HG03565 (cell line): ENCODE results near the gene CRAMP1.
A peak's percentile ranks its signal among the peaks of the same experiment; 100 is the strongest.
"Not testable (repeated sequence)": the region's sequence is repeated elsewhere in the genome, so short reads cannot be mapped to it uniquely, and the experiment has no call there.

Experiments
- ATAC-seq: cut with Tn5 transposase; IDR thresholded peaks from one replicate; pipeline ENCODE4 v1.9.1; 2021; ENCODE audit warnings: mild to moderate bottlenecking, moderate library complexity; ENCODE audit not compliant: unreplicated experiment

The CRAMP1 gene

DNA sequence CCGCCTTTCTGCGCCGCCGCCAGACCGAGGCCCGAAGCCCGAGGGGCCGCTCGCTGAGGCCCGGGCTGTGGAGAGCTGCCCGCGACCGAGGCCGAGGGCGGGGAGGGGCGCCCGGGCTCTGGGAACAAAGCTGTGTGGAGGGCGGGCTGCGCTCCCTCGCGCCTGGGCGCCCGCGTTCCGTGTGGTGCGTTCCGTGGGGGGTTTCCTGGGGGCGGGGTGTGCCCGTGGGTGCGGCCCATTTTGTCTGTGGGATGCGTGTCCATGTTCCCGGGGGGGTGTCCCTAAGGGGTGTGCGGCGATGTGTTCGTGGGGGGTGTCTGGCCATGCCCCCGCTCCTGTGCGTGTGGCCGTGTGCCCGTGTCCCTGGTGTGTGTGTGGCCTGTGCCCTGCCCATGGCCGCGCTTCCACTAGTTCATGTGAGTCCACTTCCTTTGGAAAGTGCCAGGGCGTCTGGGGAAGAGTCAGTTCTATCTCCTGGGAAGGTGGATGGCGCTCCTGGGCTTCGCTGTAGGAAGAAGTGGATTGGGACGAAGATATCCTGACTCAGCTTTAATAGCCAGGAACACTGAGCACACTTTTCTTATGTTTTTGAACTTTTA is 66.4 kb downstream of the CRAMP1 start:
- no peak for ATAC-seq

DNA sequence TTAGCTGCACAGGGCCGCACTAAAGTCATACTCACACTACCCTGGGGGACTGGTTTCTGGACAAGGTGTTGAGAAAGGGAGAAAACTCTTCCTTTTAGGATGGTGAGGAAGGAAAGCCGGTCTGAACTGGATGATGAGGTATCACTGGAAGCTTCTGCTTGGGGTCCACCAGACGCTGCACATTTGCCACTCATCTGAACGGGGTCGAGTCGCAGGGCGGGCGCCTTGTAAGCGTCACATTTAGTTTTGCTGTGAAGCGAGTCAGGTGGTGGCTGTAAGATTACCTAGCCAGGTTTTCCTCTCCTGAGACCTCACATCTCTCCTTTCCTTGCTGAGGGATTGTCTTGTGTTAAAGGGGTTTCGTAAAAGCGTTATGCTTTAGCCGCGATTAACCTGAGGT is 68.2 kb downstream of the CRAMP1 start:
- no peak for ATAC-seq

DNA sequence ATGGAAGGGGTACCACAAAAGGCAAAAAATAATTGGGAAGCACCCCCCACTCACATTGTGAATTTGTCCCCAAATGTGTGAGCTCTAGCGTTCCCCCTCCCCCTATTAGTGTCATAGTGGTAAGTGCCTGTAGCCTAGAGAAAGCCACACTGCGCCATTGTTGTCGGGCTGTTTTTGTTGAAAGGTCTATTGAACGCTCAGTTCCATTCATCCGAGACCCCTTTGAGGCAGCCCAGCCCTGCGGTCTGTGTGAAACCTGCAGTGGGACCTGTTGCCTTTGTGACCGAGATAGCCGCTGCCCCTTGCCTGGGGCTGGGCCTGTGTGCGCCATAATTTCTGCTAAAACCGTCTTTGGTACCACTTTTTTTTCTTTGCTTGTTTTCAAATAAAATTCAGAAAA is 68.9 kb downstream of the CRAMP1 start:
- ATAC-seq = no peak

DNA sequence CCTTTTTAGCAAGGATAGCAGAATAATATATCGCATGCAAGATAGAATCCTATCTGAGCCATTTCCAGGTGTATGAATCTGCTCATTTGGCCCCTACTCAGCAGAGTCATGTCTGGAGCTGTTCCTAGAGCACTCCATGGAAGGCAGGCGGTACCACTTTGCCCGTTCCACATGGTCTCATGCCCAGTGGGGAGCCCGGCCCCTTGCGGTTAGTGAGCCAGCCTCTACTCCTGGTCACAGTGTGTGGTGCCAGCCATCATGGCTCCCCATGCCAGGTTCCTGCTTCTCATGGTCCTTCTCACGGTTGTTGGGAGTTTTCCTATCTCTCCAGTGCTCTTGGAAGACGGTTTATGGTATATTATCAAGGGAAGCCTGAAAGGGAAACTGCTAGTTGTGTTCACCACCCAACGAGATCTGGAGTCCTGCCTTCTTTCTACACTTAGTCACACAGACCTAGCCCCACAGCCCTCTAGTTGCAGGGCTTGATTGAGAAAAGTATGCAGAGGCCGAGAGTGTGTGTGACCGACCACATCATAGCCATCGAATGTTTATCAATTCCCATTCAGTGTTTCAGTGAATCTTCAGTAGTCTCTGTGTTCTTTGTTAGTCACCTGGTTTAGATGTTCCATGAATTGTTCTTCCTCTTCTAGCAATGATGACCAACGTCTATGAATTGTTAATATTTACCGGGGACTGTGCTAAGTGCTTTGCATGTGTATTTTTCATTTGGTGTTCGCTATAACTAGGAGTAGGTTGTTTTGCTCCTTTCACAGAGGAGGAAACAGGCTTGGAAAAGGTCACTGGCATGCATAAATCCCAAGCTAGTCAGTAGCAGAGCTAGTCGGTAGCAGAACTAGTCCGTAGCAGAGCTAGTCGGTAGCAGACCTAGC is 75.5 kb downstream of the CRAMP1 start:
- no peak for ATAC-seq

DNA sequence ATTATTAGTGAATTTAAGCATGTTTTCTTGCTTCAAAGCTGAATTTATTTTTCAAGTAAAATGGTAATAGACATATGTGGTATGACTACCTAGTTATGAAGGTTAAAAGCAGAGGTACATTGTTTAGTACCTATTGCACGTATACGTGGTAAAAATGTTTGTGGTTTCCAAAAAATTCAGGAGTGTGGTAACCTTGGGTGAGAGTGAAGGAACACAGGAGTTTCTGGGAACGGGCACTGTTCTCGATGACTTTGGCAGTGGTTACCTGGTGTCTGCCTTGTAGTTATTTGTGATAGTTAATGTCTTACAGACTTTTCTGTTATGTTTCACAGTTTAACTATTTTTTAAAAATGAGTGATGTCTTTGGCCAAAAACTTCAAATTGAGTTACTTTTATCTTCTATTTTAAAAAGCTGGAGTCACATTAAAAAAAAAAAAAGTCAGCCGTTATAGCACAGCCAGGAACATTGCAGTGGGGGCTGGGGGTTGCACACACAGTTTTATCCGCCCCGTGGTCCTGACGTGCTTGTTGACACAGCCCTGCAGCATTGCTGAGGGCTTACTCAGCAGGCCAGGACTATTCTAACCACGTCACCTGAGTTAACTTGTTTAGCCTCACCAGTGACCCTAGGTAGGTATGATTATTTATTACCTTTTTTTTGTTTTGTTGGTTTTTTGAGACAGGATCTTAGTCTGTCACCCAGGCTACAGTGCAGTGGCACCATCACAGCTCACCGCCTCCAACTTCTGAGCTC is 76.8 kb downstream of the CRAMP1 start:
- no peak for ATAC-seq

DNA sequence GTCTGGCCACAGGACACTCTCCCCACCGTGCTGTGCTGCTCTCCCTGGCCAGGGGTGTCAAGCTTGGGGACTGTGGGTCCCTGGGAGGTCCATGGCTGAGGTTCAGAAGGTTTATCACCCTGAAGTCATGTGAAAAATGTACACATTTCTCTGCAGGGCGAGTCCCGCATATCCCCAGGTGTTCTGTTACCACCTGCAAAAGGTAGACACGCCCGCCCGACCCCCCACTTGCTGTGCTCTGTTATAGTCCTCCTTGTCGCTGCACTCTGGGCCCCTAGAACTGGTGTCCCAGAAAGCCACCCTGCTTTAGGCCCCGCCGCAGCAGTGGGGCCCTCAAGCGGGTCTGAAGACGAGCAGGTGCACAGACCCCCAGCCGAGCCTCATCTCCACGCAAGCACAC is 77.7 kb downstream of the CRAMP1 start:
- ATAC-seq = no peak

DNA sequence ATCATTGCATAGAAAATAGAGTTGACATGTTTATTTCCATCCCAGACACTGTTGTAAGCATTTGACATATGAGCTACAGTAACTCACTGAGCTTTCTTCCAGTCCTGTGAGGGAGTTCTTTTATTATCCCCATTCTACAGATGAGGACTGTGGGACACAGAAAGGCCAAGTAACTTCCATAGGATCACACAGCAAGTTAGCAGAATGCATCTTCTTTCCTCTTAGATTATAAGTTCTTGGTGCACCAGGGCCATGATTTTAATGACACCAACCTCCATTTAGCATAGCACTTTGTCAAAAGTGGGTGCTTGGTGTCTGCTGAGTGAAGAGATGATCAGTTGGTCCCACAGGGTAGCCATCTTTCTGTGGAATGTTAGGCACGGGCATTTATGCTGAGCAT is 78.7 kb downstream of the CRAMP1 start:
- ATAC-seq = no peak

DNA sequence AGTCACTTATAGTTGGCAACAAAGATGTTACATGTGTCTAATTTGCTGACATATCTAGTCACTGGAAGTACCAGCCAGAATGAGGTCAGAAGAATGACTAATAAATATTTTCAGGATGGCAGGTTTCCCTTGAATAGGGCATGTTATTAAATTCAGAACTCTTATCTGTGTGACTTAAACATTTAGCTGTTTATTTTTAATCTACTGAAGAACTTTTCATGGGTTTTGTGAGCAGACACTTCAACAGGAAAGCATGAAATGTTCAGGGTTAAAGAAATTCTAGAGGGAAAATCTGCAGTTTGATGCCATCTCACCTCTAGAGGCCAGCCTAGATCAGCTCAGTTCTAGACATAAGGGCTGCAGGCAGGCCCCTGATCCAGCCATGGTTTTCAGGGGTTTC is 79.1 kb downstream of the CRAMP1 start:
- ATAC-seq = no peak

DNA sequence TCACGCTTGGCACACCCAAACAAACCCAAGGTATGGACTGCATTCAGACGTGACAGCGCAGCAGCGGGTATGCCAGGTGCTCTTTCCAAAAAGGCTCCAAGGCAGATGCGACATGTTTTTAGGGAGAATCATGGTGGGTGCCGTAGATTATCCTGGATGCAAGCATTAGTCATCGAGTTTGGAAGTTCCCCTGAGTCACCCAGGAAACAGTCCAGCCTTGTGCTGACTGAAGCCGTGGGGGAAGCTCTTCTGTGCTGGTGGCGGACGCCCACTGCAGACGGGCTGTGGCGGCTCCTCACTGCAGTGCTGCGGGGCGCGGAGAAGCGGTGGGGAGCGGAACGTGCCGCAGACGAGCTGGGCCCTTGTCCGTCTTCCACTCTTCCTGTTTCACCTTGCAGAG is 79.8 kb downstream of the CRAMP1 start:
- no peak for ATAC-seq

DNA sequence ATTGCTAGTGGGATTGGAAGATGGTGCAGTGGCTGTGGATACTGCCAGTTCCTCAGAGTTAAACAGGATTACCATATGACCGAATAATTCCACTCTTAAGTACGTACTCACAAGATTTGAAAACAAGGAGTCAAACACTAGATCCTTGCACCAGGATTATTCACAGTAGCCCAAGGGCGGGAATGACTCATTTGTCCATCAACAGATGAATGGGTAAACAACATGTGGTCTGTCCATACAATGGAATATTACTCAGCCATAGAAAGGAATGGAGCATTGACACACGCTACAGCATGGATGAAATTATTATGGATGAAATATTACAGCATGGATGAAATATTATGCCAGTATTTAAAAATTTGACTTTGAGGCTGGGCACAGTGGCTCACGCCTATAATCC is 84.7 kb downstream of the CRAMP1 start:
- ATAC-seq = no peak

DNA sequence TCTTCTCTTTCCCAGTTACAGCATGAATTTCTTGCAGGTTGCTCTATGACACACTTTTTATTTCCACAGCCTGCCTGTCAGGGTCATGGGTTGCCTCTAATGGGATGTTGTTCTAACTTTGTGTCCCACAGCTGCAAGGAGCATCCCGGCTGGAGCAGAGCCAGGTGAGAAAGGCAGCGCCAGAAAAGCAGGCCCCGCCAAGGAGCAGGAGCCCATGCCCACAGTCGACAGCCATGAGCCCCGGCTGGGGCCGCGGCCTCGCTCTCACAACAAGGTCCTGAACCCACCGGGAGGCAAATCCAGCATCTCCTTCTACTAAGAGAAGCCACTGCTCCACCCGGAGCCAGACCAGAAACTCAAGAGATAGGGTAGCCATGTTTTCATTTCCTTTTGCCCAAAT is 86.5 kb downstream of the CRAMP1 start:
- no peak for ATAC-seq

DNA sequence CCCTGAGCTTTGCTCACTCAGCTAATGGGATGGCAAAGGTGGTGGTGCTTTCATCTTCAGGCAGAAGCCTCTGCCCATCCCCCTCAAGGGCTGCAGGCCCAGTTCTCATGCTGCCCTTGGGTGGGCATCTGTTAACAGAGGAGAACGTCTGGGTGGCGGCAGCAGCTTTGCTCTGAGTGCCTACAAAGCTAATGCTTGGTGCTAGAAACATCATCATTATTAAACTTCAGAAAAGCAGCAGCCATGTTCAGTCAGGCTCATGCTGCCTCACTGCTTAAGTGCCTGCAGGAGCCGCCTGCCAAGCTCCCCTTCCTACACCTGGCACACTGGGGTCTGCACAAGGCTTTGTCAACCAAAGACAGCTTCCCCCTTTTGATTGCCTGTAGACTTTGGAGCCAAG is 88.1 kb downstream of the CRAMP1 start:
- no peak for ATAC-seq

DNA sequence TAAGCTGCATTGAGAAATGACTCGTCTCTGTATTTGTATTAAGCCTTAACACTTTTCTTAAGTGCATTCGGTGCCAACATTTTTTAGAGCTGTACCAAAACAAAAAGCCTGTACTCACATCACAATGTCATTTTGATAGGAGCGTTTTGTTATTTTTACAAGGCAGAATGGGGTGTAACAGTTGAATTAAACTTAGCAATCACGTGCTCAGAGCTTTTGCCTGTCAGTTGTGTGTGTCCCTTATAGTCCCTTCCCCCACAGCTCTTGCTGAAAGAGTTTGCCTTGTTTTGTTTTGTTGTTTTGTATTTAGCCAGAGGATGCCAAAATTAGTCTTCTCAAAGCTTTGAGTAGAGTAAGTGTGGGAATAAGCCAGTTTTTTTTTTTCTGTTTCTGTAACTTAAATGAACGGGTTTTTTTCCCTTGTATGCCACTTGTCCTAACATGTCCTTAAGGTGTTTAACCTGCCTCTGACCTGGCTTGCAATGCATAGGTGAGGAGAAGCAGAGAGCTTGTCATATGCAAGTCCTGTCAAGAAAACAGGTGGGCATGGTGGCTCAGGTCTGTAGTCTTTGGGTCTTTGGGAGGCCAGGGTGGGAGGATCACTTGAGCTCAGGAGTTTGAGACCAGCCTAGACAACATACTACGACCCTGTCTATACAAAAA is 89.2 kb downstream of the CRAMP1 start:
- no peak for ATAC-seq

DNA sequence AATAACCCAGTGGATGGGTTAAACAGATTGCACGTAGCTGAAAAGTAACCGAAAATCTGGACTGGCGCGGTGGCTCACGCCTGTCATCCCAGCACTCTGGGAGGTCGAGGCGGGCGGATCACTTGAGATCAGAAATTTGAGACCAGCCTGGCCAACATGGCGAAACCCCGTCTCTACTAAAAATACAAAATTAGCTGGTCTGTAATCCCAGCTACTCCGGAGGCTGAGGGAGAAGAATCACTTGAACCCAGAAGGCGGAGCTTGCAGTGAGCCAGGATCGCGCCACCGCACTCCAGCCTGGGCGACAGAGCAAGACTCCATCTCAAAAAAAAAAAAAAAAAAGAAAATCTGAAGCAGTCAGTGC is 93.1 kb downstream of the CRAMP1 start:
- ATAC-seq = not testable (repeated sequence)

DNA sequence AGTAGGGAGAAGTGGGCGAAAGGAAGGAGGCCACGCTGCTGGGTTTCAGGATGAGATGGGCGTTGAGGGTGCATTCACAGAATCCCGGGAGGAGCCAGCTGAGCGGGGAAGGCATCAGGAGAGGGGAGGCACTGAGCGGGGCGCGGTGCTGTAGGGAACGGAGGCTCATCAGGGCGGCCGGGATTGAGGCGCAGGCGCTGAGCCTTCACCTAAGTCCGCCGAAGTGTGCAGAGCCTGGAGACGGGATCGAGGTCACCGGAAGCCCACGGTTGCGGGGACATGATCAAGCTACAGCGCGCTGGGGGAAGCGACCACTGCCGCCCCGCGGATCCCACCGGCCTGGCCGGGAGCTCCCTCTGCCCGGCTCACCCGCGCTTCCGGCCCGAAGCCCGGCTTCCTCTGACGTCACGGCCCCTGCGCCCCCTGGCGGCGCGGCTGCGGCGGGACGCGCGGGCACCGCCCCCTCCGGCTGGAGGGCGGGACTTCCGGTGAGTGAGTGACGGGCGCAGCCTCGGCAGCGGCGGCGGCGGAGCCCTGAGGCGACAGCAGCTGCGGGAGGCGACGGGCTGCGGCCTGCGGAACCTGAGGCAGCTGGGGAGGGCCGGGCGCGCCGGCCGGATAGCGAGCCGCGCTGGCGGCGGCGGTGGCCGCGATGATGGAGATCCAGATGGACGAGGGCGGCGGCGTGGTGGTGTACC is 93.7 kb downstream of the CRAMP1 start, which contains the start of gene MAPK8IP3:
TSS of gene MAPK8IP3 (plus strand) at position 508 of the 698 bp plus-strand sequence. CDS start at position 653, 145 bp downstream.
- ATAC-seq = peak; percentile 83

DNA sequence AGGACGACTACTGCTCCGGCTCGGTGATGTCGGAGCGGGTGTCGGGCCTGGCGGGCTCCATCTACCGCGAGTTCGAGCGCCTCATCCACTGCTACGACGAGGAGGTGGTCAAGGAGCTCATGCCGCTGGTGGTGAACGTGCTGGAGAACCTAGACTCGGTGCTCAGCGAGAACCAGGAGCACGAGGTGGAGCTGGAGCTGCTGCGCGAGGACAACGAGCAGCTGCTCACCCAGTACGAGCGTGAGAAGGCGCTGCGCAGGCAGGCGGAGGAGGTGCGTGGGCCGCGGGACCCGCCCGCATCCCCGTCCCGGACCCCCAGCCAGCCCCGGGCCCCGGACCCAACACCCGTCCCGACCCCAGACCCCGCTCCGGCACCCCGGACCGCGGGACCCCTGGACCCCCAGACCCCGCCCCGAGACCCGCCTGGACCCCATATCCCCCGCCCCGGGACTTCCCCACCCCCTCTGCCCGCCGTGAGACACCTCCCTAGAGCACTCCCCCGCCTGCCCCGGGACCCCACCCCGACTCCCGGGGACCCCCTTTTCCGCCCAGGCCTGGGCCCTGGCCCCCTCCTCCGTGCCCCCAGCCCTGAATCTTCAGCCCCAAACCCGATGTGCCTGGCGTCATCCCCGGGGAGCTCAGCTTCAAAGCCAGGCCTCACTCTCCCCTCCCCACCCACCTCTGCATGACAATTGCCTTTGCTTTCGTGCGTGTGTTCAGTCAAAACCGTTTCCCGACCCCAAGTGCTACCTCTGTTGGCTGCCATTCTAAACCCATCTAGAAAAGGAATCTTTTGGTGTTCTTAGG is 94.4 kb downstream of the CRAMP1 start:
- ATAC-seq = peak; percentile 9

DNA sequence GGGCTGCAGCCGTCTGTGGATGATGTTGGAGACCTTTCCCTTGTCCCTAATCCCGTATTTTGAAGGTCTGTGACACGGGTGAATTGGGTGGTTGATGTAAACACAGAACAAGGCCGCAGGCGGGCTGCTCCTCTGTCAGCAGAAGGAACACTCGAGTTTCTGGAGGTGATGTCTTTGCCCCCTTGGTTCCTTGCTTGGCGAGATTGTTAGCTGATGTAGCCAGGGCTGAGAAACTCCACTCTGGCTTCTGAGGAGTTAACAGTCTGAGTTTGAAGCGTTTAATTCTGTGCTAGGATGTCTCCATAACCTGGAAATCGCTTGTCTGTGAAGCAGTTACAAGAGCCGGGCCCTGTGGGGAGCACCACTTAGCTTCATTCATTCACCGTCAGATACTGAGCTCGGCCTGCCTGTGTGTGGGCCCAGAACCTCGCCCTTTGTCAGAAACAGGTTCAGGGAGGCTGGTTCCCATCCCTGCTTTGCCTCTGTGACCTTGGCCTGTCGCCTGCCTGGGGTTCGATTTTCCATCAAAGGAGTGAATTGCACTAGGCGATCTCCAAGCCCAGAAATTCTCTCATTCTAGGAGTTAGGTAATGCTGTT is 95.1 kb downstream of the CRAMP1 start:
- no peak for ATAC-seq

DNA sequence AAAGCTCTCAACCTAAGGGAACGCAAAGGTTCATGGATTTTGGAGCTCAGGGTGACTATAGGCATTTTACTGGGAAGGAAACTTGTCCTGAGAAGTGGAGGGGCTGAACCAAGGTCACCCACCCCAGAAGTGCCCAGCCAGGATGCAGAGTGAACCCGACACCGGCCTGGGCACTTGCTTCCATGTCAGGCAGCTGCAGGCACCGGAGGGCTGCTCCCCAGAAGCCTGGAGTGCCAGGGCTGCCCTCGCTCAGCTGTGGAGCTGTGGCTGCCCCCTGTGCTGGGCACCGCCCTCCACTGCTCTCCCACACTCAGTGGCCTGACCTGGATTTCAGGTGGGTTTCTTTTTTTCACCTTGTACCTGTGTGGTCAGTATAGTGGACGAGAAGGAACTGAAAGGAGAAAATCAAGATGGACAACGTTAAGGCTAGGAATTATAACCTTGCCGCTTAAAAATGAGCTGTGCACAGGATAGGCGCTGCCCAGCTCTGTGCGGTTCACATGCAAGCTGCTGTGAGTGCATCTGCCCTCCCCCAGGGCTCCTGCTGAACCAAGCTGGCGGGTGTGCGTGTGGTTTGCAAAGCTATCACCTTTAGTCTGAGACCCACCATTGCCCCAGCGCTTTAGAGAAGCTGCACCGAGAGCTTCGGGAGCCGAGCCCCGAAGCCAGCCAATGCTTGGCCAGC is 96.1 kb downstream of the CRAMP1 start:
- no peak for ATAC-seq

DNA sequence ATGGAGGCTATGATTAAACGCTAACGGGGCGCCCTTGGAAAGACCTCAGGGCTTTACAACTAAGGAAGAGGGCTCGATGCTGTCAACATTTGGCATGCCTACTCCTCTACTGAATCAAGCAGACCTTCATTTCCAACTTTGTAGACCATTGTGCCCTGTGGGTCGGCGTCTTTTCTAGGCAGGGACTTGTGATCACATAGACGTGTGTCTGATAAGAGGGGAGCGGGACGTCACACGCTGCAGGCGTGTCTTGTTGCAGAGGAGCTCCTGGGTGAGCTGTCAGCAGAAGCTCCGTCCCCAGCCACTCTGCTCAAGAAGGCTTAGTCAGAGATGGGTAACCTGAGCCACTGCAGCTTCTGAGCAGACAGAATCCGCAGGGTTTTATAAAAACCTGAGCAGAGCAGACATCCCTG is 96.6 kb downstream of the CRAMP1 start:
- no peak for ATAC-seq
